Endothelial cell (in vitro differentiated cells): ENCODE measurements around the gene GPHN. TPM values are rescaled to one million over a fixed set of nuclear protein-coding genes. Genes with fewer than 3 reads are reported as not detected.

Experiments used
- DNase-seq: peaks from one replicate; pipeline ENCODE4 v3.0.0; 2021; ENCODE audit warnings: low spot score
- H3K27ac Mint-ChIP-seq: one replicate; pipeline ENCODE4 v1.8.0; 2021; ENCODE audit warnings: mixed read lengths, inconsistent platforms; ENCODE audit not compliant: unreplicated experiment
- H3K27me3 Mint-ChIP-seq: one replicate; pipeline ENCODE4 v1.8.0; 2021; ENCODE audit warnings: mild to moderate bottlenecking, moderate library complexity, mixed read lengths, inconsistent platforms; ENCODE audit not compliant: unreplicated experiment
- H3K36me3 Mint-ChIP-seq: one replicate; pipeline ENCODE4 v1.8.0; 2021; ENCODE audit warnings: mild to moderate bottlenecking, low read depth, mixed read lengths, inconsistent platforms; ENCODE audit not compliant: unreplicated experiment
- H3K4me1 Mint-ChIP-seq: one replicate; pipeline ENCODE4 v1.8.0; 2021; ENCODE audit warnings: mild to moderate bottlenecking, mixed read lengths, inconsistent platforms; ENCODE audit not compliant: unreplicated experiment
- H3K4me3 Mint-ChIP-seq: one replicate; pipeline ENCODE4 v1.8.0; 2021; ENCODE audit warnings: mild to moderate bottlenecking, mixed read lengths, inconsistent platforms; ENCODE audit not compliant: unreplicated experiment
- H3K9me3 Mint-ChIP-seq: one replicate; pipeline ENCODE4 v1.8.0; 2021; ENCODE audit warnings: mixed read lengths, inconsistent platforms; ENCODE audit not compliant: unreplicated experiment
- CTCF ChIP-seq: fragments of 200-600 bp; sonication (generic); IDR thresholded peaks from one replicate; pipeline ENCODE4 v1.5.0; 2021; ENCODE audit warnings: antibody characterized with exemption; ENCODE audit not compliant: unreplicated experiment
- total RNA-seq: library from RNA; stranded (reverse); fragmentation: NEBNext Ultra II Directional; extraction: Animal tissue kit (Norgen Biotek cat#: 25700); gene quantifications from one replicate; pipeline ENCODE4 v1.2.1, GENCODE V29; 2021; ENCODE audit not compliant: unreplicated experiment

GPHN gene
- total RNA-seq, 1 donor from 2014 or later: 30.0 TPM

GRCh38 chr14:66955159-66955558 is 447.2 kb downstream of the GPHN start:
- no peak for DNase-seq
- Mint-ChIP-seq H3K27ac (no peak overlapping the region), H3K36me3 (peaks cover 16% of the 10 kb centered on the region), H3K4me1 (peaks cover 10% of the 10 kb centered on the region), H3K9me3 (peaks cover 3% of the 10 kb centered on the region), H3K4me3 (no peak overlapping the region), H3K27me3 (no peaks in the 10 kb centered on the region)
- TF ChIP-seq CTCF: no peak

- no peak for TF ChIP-seq CTCF
- no peak for DNase-seq
- Mint-ChIP-seq H3K4me3 (no peak overlapping the region), H3K27me3 (no peaks in the 10 kb centered on the region), H3K4me1 (peaks cover 4% of the 10 kb centered on the region), H3K36me3 (peaks cover 16% of the 10 kb centered on the region), H3K9me3 (peaks cover 3% of the 10 kb centered on the region), H3K27ac (no peak overlapping the region)
These were observed 451.6 kb downstream of the GPHN start for GRCh38 chr14:66959437-66960050.

- Mint-ChIP-seq H3K27ac (no peak overlapping the region), H3K27me3 (no peaks in the 10 kb centered on the region), H3K9me3 (no peaks in the 10 kb centered on the region), H3K4me3 (no peak overlapping the region), H3K36me3 (no peaks in the 10 kb centered on the region), H3K4me1 (no peaks in the 10 kb centered on the region)
- no peak for TF ChIP-seq CTCF
- no peak for DNase-seq
These were observed 457.9 kb downstream of the GPHN start for GRCh38 chr14:66965831-66966230.

GRCh38 chr14:66972469-66972868 is 464.5 kb downstream of the GPHN start:
- DNase-seq: no peak
- Mint-ChIP-seq H3K9me3 (no peaks in the 10 kb centered on the region), H3K4me3 (no peak overlapping the region), H3K27ac (no peak overlapping the region), H3K4me1 (no peaks in the 10 kb centered on the region), H3K36me3 (no peaks in the 10 kb centered on the region), H3K27me3 (peaks cover 1% of the 10 kb centered on the region)
- no peak for TF ChIP-seq CTCF

GRCh38 chr14:66974397-66975025 is 466.6 kb downstream of the GPHN start:
- H3K4me3 Mint-ChIP-seq: no peak overlapping the region
- H3K9me3 Mint-ChIP-seq: no peaks in the 10 kb centered on the region
- H3K4me1 Mint-ChIP-seq: no peaks in the 10 kb centered on the region
- no peaks in the 10 kb centered on the region for H3K36me3 Mint-ChIP-seq
- no peak for DNase-seq
- H3K27me3 Mint-ChIP-seq: peaks cover 1% of the 10 kb centered on the region
- H3K27ac Mint-ChIP-seq: no peak overlapping the region
- no peak for TF ChIP-seq CTCF
